Measurements from ENCODE around the gene TPRG1L. TPM values are rescaled to one million over a fixed set of nuclear protein-coding genes. Genes with fewer than 3 reads are reported as not detected.

Gene TPRG1L
- polyA plus RNA-seq, 12 donors, result 26.2 to 34.2 (median 29.8) TPM; not detected in 1

DNA sequence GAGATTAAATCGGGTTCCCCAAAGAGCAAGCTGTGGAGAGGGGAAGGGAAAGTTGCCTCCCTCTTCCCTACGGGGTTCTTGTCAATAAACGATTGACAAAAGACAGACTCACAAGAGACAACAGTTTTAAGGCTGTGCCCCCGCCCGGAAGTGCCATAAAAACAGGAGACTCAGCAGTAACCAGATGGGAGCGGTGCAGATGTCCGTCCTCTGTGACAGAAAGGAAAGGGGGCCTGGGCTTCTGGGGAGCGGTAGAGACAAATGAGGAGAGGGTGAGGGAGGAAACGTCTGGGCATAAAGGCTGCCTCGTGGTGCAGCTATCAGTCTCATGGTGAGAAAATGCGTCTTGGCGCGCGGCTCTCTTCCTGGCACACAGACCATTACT lies 33.4 kb downstream of the TPRG1L start:
- no peak for DNase-seq

DNA sequence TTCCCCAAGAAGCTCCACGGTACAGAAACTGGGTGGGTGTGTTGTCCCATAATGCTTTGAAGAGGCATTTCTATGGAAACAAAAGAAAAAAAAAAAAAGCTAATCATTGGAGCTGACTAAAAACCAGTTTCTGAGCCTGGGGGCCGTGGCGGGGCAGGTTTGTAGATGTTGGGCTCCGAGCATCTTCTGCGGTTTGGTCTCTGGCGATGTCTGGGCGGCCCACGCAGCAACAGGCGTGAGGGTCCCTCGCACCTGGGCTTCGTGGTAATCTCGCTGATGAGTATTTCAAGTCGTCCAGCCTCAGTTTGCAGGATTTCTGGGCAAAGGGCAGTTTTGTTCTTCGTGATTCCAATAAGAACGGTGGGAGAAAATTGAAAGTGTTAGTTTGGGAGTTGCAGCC lies 34.3 kb downstream of the TPRG1L start:
- no peak for DNase-seq

DNA sequence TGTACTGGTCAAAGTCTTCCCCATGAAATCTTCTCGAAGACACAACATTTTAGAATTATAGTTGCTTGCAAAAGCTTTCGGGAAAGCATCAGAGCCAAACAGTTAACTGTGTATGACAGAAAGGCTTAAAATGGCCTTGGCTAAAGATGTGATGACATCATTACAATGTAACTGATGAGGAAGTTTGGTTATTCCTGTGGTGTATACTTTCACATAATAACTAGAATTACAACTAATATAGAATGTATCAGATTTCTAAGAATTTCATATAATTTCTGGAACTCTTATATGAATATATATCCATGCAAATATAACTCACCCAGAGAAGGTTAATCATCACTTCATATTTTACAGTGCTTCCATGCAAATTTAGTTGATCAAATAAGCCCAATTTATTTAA lies 35.9 kb downstream of the TPRG1L start:
- no peak for DNase-seq

DNA sequence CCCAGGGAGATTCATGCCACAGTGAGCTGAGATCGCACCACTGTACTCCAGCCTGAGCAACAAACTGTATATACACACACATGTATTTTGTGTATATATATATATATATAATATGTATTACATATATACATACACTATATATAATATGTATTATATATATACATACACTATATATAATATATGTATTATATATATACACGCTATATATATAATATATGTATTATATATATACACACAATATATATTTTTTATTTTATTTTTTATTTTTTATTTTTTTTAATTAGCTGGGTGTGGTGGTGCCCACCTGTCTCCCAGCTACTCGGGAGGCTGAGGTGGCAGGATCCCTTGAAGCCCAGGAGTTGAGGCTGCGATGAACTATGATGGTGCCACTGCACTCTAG lies 36.8 kb downstream of the TPRG1L start:
- no peak for DNase-seq

DNA sequence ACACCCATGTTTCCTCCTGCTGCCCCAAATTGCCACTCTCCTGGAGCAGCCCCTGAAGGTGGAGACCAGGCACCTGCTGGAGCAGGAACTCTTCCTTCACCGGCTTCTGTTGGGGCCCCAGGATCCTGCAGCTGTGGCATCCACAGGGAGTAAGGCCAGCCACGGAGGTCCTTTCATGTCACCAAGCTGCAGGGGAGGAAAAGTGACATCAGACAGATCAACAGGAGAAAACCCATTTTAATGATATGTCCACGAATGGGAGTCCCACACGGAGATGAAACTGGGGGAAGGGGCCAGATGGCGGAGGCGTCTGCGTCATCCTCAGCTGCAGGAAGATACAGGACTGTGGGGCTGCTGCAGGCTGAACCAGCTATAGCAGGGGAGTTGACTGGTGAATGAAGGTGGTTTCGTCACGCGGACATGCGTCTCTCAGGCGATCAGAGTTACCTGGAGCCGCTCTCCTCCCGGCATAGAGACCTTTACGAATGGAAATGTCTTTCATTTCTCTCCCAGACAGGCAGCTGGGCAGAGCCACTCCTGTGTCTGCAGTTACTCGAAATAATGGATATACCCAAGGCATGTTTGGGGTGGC lies 37.4 kb downstream of the TPRG1L start:
- no peak for DNase-seq

DNA sequence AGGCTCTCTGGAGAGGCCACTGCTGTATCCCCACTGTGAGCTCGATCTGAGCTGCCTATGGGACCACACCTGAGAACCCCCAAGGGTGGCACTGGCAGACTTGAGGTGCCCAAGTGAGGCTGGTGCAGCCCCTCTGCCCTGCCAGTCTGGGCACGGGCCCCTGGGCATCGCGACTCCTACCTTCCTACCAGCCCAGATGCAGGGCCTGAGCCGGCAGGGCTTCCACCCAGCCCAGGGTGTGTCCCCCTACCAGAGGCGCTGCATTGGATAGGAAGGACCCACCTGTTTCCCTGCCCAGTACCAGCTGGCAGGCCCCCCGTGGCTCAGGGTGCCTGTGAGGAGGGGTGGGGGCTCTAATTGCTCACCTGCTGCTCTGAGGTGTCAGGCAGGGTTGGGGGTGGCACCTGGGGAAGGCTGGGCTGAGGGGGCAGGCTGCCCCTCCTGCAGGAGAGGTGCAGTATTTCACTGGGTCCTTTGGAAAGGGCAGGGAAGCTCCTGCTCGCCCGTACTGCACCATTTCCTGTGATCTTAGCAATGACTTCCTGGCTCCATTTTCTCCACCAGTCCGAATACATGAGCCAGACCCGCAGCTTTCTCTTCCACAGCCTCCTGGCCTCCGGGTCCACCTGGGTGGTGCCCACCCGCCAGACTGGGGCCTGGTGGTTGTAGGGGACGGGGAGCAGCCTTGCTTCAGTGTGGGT lies 39.3 kb downstream of the TPRG1L start:
- DNase-seq, result no peak

DNA sequence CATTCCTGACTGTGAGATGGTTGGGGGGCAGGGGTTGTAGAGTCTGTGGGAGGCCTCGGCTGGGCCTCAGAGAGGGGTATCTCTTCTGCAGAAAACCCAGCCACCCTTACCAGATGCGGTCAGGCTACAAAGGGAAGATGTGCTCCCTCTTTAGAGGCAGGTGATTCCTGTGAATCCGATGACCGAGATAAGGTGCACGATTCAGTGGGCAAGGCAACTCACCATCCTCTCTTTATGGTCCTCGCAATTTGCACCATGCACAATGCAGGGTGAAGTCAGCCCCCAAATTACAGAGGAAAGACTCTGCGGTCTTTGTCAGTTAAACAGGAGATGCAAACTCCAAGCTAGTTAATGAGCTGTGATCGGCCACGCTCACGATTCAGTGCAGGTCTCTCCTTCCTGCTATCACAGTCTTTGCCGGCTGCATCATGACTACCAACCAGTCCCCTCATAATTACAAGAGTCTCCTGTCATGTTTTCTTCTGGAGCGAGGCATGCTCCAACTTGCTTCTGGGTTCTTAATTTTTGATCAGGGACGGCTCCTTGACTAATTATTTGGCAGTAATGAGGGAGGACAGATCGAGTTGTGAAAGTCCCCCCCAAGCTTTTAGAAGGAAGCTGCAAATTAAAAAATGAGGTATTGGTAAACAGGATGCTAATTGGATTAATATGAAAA lies 40.0 kb downstream of the TPRG1L start:
- no peak for DNase-seq

DNA sequence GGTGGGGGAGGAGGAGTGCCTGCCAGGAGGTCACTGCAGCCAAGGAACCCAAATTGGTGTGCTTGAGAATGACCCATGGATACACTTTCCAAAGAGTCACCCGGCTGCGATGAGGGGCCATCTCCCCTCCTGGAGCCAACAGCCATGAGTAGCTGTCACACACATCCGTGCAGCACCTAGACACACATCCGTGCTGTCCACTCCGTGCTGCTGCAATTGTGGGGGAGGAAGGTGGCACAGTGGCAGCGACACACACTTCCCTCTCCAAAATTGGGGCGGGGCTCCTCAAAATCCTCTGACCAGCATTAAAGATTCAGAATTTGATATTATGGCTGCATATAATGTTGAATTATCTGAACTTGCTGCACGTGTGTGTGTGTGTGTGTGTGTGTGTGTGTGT lies 43.3 kb downstream of the TPRG1L start:
- DNase-seq, result no peak

DNA sequence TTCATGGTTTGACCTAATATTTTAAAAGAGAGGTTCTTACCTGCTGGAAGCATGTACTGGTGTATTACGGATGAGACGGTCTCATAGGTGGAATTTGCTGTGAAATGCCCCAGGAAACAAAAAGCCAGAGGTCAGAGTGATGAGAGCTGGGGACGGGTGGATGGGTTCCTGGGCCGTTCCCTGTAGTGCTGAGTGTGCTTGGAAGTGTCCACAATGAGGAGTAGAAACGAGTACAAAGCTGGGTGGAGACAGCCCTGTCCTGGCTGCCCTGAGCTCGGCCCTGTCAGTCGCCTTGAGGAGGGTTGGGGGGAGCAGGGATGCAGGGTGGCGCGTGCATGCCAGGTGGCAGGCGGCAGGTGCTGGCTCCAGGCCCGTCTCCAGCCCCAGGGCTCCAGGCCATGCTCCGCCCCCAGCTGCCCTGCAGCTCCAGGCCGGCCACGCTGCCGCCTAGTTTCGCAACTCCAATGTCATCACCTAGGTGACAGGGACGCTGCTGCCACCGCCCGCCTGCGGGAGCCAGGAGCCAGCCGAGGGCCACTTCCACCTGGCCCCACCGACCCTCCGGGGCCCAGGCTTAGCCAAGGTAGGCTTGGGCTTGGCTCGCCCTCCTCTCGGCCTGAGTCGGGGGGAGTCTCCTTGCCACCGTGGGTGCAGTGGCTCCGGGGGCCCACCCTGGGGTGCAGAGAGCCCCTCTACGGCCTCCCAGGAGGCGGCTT lies 43.9 kb downstream of the TPRG1L start:
- peak; percentile 23 for DNase-seq

DNA sequence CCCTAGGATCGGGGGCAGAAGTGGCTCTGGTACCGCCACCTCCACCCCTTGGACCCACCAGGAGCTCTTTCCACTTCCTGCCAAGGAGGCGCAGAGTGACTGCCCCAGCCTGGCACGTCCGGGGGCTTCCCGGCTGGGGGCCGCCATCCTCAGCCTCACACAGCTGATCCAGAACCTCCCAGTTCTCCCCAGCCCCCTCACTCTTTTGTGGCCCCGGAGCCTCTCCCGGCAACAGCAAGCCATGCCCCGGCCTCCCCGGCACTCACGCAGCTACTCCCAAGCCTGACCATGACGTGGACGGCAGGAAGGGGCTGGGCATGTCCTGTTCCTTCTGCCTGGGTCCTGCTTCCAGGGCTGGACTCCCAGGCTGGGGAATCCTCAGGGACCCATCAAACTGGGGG lies 44.6 kb downstream of the TPRG1L start:
- DNase-seq, result no peak

DNA sequence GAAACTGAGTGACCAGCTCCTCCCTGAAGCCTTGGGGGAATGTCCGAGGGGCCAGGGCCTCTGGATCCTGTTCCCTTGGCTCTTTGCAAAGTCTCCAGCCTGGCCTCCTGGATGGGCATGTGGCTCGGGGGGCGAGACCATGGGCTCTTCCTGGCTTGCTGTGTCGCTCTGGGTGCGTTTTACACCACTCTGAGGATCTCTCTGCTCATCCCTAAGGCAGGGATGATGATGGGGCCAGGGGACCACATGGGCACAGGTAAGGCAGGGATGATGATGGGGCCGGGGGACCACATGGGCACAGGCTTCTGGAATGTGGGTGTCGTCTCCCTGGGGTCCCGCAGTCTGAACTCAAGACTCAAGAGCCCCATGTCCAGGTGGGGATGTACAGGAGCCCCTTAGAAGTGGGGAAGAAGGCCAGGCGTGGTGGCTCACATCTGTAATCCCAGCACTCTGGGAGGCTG lies 45.2 kb downstream of the TPRG1L start:
- DNase-seq, result no peak

DNA sequence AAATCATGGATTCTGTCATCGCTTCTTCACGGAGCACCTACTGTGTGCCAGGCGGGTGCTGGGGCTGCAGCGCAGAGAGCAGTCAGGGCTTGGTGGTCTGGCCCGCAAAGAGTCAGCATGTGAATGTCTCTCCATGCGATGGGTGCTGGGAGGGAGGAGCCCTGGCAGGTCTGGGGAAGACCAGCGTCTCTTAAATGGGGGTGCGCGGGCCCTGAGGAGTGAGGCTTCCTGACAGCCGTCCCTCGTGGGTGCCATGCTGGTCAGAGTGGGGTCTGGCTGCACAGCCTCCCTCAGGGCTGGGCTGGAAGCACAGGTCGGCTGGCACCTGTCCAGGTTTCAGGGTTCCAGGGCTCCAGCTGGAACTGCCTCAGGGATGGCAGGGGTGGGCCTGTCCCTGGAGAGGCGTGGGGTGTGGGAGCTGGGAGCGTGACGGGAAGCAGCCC lies 46.0 kb downstream of the TPRG1L start:
- DNase-seq, result no peak

DNA sequence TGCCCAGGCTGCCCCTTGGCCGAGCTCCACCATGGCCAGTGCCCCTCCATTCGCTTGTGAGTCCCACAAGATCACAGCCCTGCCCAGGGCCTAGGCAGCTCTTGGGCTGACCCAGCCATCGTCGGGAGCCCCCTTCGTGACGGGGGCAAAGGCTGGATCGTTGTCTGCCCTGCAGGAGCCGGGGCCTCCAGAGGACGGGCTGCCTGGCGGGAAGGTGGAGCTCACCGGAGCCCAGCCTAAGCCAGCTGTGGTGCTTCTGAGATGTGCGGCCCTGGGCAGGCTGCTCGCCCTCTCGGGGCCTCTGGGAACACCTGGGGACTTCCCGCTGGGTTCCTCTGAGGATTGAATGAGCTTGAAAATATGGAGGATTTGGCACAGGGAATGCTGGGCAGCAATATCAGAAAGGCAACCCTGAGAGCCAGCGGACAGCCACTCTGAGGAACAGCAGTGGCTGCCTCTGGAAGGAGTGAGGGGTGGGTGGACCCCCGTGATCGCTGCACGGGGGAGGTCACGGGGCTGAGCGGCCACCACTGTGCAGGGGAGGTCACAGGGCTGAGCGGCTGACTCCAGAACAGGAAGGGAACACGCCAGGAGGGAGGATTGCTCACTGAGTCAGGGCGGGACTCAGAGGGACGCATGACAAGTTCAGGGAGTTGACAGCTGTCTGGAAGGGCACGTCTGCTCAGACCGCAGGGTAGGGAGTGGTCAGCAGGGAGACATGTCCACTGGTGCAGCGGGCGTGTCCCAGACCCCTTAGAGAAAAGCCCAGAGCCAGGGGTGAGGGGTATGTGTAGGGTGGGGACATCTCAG lies 46.8 kb downstream of the TPRG1L start:
- DNase-seq, result no peak

DNA sequence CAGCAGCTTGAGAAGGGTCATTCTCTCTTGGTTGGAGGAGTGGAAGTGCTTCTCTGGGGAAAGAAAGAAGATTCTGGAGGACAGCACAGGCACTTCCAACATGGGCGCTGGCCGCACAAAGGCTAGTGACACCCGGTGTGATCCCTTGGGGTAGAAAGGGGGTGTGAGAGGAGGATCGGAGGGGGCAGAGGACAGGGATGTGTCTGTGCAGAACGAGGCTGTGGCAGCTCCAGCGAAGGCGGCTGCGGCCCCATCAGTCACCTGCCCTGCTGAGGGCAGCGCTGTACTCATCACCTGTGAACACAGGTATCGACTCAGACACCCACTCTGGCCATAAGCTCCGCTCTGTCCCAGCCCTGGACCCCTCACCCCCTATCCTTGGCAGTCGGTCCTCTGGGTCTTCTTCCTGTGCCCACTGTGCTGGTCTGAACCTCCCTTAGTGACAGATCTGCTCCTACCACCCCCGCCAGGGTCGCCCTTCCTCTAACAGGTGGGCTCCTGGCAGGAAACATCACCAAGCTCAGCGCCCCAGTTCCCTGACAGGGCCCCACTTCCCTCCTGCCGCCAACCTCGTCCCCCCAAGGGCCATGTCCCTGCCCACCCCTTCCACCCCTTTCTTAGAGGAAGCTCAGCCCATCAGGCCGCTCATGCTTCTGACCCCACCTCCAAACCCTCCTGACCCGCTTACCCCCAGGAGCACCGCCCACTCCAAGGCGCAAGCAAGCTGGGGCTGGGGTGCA lies 47.6 kb downstream of the TPRG1L start:
- no peak for DNase-seq

DNA sequence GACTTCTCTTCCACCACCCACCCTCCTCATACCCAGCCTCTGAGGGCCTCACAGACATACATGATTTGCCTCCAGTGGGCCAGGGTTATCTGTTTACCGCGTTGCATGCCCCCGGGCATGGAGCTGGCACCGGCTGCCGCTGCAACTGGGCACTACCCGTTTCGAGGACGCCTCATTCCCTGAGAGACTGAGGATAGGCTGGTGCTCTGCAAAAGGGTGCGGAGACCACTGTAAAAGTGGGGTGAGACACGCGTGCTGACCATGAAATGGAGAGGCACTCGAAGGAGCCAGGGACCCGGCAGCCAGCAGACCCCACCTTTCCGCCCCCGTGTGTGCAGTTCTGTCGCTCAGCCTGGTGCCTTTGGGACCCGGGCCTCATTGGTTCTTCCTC lies 48.2 kb downstream of the TPRG1L start:
- no peak for DNase-seq

DNA sequence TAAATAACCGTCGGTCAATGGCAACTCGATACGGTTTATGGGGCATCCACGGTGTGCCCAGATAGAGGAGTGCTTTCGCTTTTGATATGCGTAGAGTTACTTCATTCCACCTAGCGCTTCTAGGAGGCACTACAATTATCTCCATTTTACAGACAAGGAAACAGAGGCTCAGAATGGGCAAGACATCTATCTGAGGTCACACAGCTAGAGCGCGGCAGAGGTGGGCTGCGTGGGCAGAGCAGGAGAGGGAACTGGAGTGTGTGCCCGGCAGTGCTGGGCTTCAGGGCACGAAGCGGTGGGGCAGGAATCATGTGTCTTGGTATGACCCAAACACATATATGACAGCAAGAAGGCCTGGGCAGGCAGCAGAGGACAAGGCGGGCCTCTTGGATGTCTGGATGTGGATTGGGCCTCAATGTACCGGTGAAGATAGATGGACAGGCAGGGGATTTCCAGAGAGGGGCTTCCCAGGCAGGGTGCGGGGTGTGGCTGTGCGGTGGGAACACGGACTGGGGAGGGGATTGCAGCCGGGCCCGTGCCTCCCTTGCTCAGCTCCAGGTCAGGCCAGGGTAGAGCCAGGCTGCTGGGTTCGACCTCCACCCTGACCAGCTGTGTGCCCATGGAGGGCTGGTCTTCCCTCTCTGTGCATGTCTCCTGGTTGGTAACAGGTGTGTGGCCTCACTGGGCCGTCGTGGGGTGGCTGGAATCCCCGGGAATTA lies 48.7 kb downstream of the TPRG1L start:
- DNase-seq, result no peak

DNA sequence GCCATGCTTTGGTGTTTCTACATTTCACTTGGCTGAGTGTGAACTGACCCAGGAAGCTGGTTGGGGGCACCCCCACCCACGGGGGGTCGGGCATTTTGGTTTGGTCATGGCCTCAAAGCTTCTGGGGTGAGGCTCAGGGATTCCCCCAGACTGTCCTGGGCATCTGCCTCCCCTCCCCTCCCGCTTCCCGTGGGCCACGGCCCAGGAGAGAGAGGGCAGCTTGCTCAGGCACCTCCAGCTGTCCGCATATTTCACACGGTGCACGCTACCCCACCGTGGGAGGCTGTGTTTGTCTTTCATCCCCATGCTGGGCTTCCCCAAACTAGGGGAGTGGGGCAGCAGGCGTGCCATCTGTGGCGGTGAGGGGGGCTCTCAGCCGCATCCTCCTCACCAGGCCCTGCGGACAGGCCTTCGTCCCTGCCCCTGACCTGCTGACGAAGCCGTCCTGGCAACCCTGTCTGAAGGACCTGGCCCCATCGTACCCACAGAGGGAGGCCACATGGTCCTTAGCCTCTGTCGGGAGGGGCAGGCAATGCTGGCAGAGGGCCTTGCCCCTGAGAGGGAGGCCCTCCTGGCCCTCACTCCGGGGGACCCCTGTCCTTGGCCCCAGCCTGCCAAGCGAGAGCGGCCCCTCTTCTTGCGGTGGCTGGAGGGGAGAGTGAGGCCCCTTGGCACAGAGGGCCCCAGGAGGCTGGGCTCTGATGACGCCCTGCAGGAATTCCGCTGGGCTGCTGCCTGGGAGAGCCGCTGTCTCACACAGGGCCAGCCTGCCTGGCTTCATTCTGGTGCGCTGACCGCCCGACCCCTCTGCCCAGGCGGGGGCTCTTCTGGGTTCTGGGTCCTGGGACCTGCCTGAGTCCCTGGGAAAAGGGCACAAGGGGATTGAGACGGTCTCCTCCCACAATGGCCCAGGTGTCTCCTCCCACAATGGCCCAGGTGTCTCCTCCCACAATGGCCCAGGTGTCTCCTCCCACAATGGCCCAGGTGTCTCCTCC lies 49.6 kb downstream of the TPRG1L start:
- no peak for DNase-seq

DNA sequence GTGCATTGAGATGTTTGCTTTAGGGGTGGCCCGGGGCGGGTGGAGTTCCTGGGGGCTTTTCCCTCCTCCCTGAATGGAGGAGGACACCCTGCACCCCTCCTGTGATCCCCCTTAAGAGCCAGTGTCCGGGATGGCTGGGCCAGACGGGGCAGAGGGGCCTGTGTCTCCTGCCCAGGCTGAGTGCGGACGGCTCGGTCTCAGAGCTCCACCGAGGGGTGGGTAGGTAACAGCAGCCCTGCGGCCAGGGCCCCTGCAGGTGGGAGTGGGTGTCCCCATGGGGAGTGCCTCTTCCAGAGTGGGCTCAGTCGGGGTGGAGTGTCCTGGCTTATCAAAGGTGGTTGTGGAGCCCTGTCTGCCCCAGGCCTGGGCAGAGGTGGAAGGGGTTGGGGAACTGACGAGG lies 50.6 kb downstream of the TPRG1L start:
- DNase-seq, result no peak
